Effector CD4-positive, alpha-beta T cell (primary cell): ENCODE results near the gene ANKFN1. TPM values are rescaled to one million over a fixed set of nuclear protein-coding genes. Genes with fewer than 3 reads are reported as not detected.

Experiments used
- DNase-seq: peaks from one replicate; pipeline ENCODE4 v3.0.0-alpha.2; 2020
- total RNA-seq: gene quantifications from one replicate; lab custom pipeline; 2026; lab: John Stamatoyannopoulos, UW

Gene ANKFN1
- not detected for total RNA-seq

- no peak for DNase-seq
These were observed at the start of gene ANKFN1 for GRCh38 chr17:56152874-56153602. Gene ANKFN1, plus strand, starts transcription at chr17:56153475. Its CDS starts 59,193 bp downstream, at chr17:56212668.

- no peak for DNase-seq
These were observed 44.4 kb upstream of the ANKFN1 start for GRCh38 chr17:56108811-56109284.

- no peak for DNase-seq
These were observed 43.4 kb upstream of the ANKFN1 start for GRCh38 chr17:56109836-56110235.

GRCh38 chr17:56110463-56111135, 42.7 kb upstream of the ANKFN1 start:
- DNase-seq = no peak

GRCh38 chr17:56111706-56112485, 41.4 kb upstream of the ANKFN1 start:
- DNase-seq = no peak

GRCh38 chr17:56113486-56113885, 39.8 kb upstream of the ANKFN1 start:
- DNase-seq = no peak

GRCh38 chr17:56114469-56114868, 38.8 kb upstream of the ANKFN1 start:
- no peak for DNase-seq

GRCh38 chr17:56119191-56119590, 34.1 kb upstream of the ANKFN1 start:
- no peak for DNase-seq

- no peak for DNase-seq
These were observed 33.3 kb upstream of the ANKFN1 start for GRCh38 chr17:56119936-56120335.

GRCh38 chr17:56121191-56122051, 31.9 kb upstream of the ANKFN1 start:
- no peak for DNase-seq

- no peak for DNase-seq
These were observed 27.1 kb upstream of the ANKFN1 start for GRCh38 chr17:56125830-56126819.

GRCh38 chr17:56130026-56130425, 23.2 kb upstream of the ANKFN1 start:
- no peak for DNase-seq

- no peak for DNase-seq
These were observed 22.6 kb upstream of the ANKFN1 start for GRCh38 chr17:56130631-56131030.

GRCh38 chr17:56131431-56131830, 21.8 kb upstream of the ANKFN1 start:
- no peak for DNase-seq

- no peak for DNase-seq
These were observed 17.0 kb upstream of the ANKFN1 start for GRCh38 chr17:56136301-56136700.

GRCh38 chr17:56141046-56141839, 12.0 kb upstream of the ANKFN1 start:
- DNase-seq = no peak

- no peak for DNase-seq
These were observed 10.9 kb upstream of the ANKFN1 start for GRCh38 chr17:56142325-56142724.

GRCh38 chr17:56142781-56143180, 10.5 kb upstream of the ANKFN1 start:
- DNase-seq = no peak

- no peak for DNase-seq
These were observed 9.1 kb upstream of the ANKFN1 start for GRCh38 chr17:56144223-56144622.

GRCh38 chr17:56146534-56146933, 6.7 kb upstream of the ANKFN1 start:
- no peak for DNase-seq
